HepG2 (cell line): ENCODE results near the gene PTPRM. TPM values are rescaled to one million over a fixed set of nuclear protein-coding genes. Genes with fewer than 3 reads are reported as not detected.
A peak's percentile ranks its signal among the peaks of the same experiment; 100 is the strongest.

Experiments used
- BRCA1 ChIP-seq: sonication (generic); formaldehyde crosslinking; IDR thresholded peaks from 2 replicates; pipeline ENCODE4 v1.4.0; 2020; ENCODE audit warnings: missing genetic modification reagents
- BRF2 ChIP-seq: sonication (generic); formaldehyde crosslinking; IDR thresholded peaks from 2 replicates; pipeline ENCODE4 v1.8.1; 2022; ENCODE audit warnings: mild to moderate bottlenecking, missing genetic modification reagents
- CENPX ChIP-seq: sonication (generic); formaldehyde crosslinking; IDR thresholded peaks from 2 replicates; pipeline ENCODE4 v1.9.0; 2021; ENCODE audit warnings: mild to moderate bottlenecking, missing genetic modification reagents, moderate library complexity
- CHD4 ChIP-seq: fragments of 200-600 bp; sonication (generic); IDR thresholded peaks from 2 replicates; pipeline ENCODE4 v1.7.0; 2017; ENCODE audit warnings: mild to moderate bottlenecking, low read length, borderline replicate concordance
- GATAD1 ChIP-seq: IDR thresholded peaks from 2 replicates; pipeline ENCODE4 v1.6.1; 2016; ENCODE audit warnings: missing genetic modification reagents, missing compliant biosample characterization
- GZF1 ChIP-seq: sonication (generic); formaldehyde crosslinking; IDR thresholded peaks from 2 replicates; pipeline ENCODE4 v1.5.1; 2020; ENCODE audit warnings: mild to moderate bottlenecking, missing genetic modification reagents
- HDAC6 ChIP-seq: fragments of 200-600 bp; sonication (generic); IDR thresholded peaks from 2 replicates; pipeline ENCODE4 v1.7.0; 2017; ENCODE audit warnings: mild to moderate bottlenecking, antibody characterized with exemption, low read length, low read depth
- HIVEP1 ChIP-seq: sonication (generic); formaldehyde crosslinking; IDR thresholded peaks from 2 replicates; pipeline ENCODE4 v1.4.0; 2020; ENCODE audit warnings: mild to moderate bottlenecking, missing genetic modification reagents
- HMG20B ChIP-seq: conservative IDR thresholded peaks from 2 replicates; pipeline ENCODE4 v1.6.1; 2016; ENCODE audit warnings: missing genetic modification reagents, missing compliant biosample characterization
- IKZF4 ChIP-seq: sonication (generic); formaldehyde crosslinking; IDR thresholded peaks from 2 replicates; pipeline ENCODE4 v1.5.1; 2020; ENCODE audit warnings: borderline replicate concordance, mild to moderate bottlenecking, low read depth, missing genetic modification reagents; ENCODE audit errors: not compliant biosample characterization
- NCOA2 ChIP-seq: sonication (generic); formaldehyde crosslinking; IDR thresholded peaks from 2 replicates; pipeline ENCODE4 v1.8.0; 2022; ENCODE audit warnings: inconsistent platforms
- NFRKB ChIP-seq: fragments of 450-650 bp; IDR thresholded peaks from 2 replicates; pipeline ENCODE4 v1.6.1; 2017
- NR2F1 ChIP-seq, 2 experiments: fragments of 450-650 bp in 1 of 2; formaldehyde crosslinking in 1 of 2; IDR thresholded peaks; 2 replicates each; pipeline versions ENCODE4 v1.5.0 to v1.6.1; 2016 to 2020; ENCODE audit warnings: mild to moderate bottlenecking in 1 of 2, missing compliant biosample characterization in 1 of 2, missing genetic modification reagents in 1 of 2, moderate library complexity in 1 of 2
- NRL ChIP-seq: sonication (generic); formaldehyde crosslinking; IDR thresholded peaks from 2 replicates; pipeline ENCODE4 v1.5.0; 2020; ENCODE audit warnings: missing genetic modification reagents, mild to moderate bottlenecking, moderate library complexity, borderline replicate concordance
- POGZ ChIP-seq: sonication (generic); formaldehyde crosslinking; IDR thresholded peaks from 2 replicates; pipeline ENCODE4 v1.4.0; 2020; ENCODE audit warnings: mild to moderate bottlenecking, missing genetic modification reagents
- SKIL ChIP-seq: sonication (generic); formaldehyde crosslinking; IDR thresholded peaks from 2 replicates; pipeline ENCODE4 v1.8.0; 2022; ENCODE audit warnings: missing genetic modification reagents, mild to moderate bottlenecking, moderate library complexity, borderline replicate concordance
- SNAPC2 ChIP-seq: sonication (generic); formaldehyde crosslinking; IDR thresholded peaks from 2 replicates; pipeline ENCODE4 v1.8.1; 2022; ENCODE audit warnings: mild to moderate bottlenecking, missing genetic modification reagents
- THAP11 ChIP-seq: IDR thresholded peaks from 2 replicates; pipeline ENCODE4 v1.6.1; 2016; ENCODE audit warnings: missing biosample characterization, missing genetic modification reagents
- TSC22D2 ChIP-seq: sonication (generic); formaldehyde crosslinking; IDR thresholded peaks from 2 replicates; pipeline ENCODE4 v1.5.1; 2020; ENCODE audit warnings: missing genetic modification reagents, mild to moderate bottlenecking, borderline replicate concordance
- ZBTB37 ChIP-seq: sonication (generic); formaldehyde crosslinking; IDR thresholded peaks from 2 replicates; pipeline ENCODE4 v1.4.0; 2020; ENCODE audit warnings: mild to moderate bottlenecking, missing genetic modification reagents
- ZBTB8A ChIP-seq: sonication (generic); formaldehyde crosslinking; IDR thresholded peaks from 2 replicates; pipeline ENCODE4 v1.4.0; 2020; ENCODE audit warnings: mild to moderate bottlenecking, low read depth, missing genetic modification reagents, borderline replicate concordance
- ZFP62 ChIP-seq: sonication (generic); formaldehyde crosslinking; IDR thresholded peaks from 2 replicates; pipeline ENCODE4 v1.4.0; 2020; ENCODE audit warnings: missing genetic modification reagents
- ZKSCAN1 ChIP-seq: fragments of 150-350 bp; IDR thresholded peaks from 2 replicates; pipeline ENCODE4 v1.6.1; 2014; ENCODE audit warnings: low read length
- ZMYM3 ChIP-seq: sonication (generic); formaldehyde crosslinking; IDR thresholded peaks from 2 replicates; pipeline ENCODE4 v1.5.1; 2020; ENCODE audit warnings: mild to moderate bottlenecking, missing genetic modification reagents
- ZNF136 ChIP-seq: sonication (generic); formaldehyde crosslinking; IDR thresholded peaks from 2 replicates; pipeline ENCODE4 v1.8.1; 2022; ENCODE audit warnings: low read depth, mild to moderate bottlenecking, moderate library complexity, missing genetic modification reagents
- ZNF17 ChIP-seq: sonication (generic); formaldehyde crosslinking; IDR thresholded peaks from 2 replicates; pipeline ENCODE4 v1.5.0; 2020; ENCODE audit warnings: mild to moderate bottlenecking, missing genetic modification reagents
- ZNF263 ChIP-seq: sonication (generic); formaldehyde crosslinking; IDR thresholded peaks from 2 replicates; pipeline ENCODE4 v1.4.0; 2020; ENCODE audit warnings: missing genetic modification reagents
- ZNF652 ChIP-seq: IDR thresholded peaks from 2 replicates; pipeline ENCODE4 v1.6.1; 2016; ENCODE audit warnings: low read depth, borderline replicate concordance
- ZNF678 ChIP-seq: sonication (generic); formaldehyde crosslinking; IDR thresholded peaks from 2 replicates; pipeline ENCODE4 v1.4.0; 2020; ENCODE audit warnings: mild to moderate bottlenecking, missing genetic modification reagents
- ZSCAN30 ChIP-seq: sonication (generic); formaldehyde crosslinking; IDR thresholded peaks from 2 replicates; pipeline ENCODE4 v1.5.0; 2020; ENCODE audit warnings: mild to moderate bottlenecking, missing genetic modification reagents
- polyA plus RNA-seq, 8 experiments: library from polyadenylated mRNA; depleted of rRNA in 3 of 8; stranded (reverse) in 7 of 8; unstranded in 1 of 8; fragments of >200 nt; fragmentation: Illumina TruSeq in 4 of 8; extraction: Trizol in 4 of 8; gene quantifications; 2 replicates each; pipeline versions ENCODE4 v1.2.1 to v1.2.3, GENCODE V29; 2011 to 2016; ENCODE audit warnings: low read depth in 4 of 8, missing spikeins in 1 of 8, mixed read lengths in 1 of 8; ENCODE audit not compliant: insufficient read depth in 1 of 8
- total RNA-seq, 5 experiments: library from RNA; depleted of rRNA; stranded (reverse); fragments of >200 nt; fragmentation: Illumina TruSeq; extraction: Trizol; gene quantifications; 2 replicates each; pipeline ENCODE4 v1.2.3, GENCODE V29; 2016; ENCODE audit warnings: low read depth in 1 of 5

The PTPRM gene
- total and polyA plus RNA-seq, 2 of the 13 experiments (the other 11 are each of a cell fraction or from before 2014, with no cell fraction given) = 12.6 to 108 TPM

- TF ChIP-seq ZMYM3 (no peak), BRF2 (CRISPR knock-in tag) (no peak), SNAPC2 (CRISPR knock-in tag) (no peak), GZF1 (CRISPR knock-in tag) (no peak), GATAD1 (CRISPR knock-in tag) (0 out of 2 replicates have a peak, but pooled peaks have one; percentile 24), NR2F1 (CRISPR knock-in tag; IDR thresholded peaks at IDR 0.05) (peak in 1 of 2 experiments; percentile 63; a peak in 3 of 4 replicates), ZNF678 (CRISPR knock-in tag) (no peak), ZBTB8A (no peak), HIVEP1 (CRISPR knock-in tag) (0 out of 2 replicates have a peak, but pooled peaks have one; percentile 42), HMG20B (CRISPR knock-in tag) (no peak), CENPX (no peak), ZFP62 (CRISPR knock-in tag) (no peak), THAP11 (no peak), ZNF136 (no peak), BRCA1 (no peak), ZNF652 (no peak), NCOA2 (CRISPR knock-in tag) (no peak; the same call in 1 of the 2 replicates), CHD4 (no peak), SKIL (CRISPR knock-in tag) (no peak), IKZF4 (CRISPR knock-in tag) (no peak), HDAC6 (no peak), ZNF263 (peak; percentile 80), NFRKB (no peak), ZNF17 (CRISPR knock-in tag) (no peak), ZSCAN30 (no peak), ZBTB37 (CRISPR knock-in tag) (no peak), NRL (CRISPR knock-in tag) (no peak), TSC22D2 (no peak), POGZ (CRISPR knock-in tag) (no peak; the same call in 1 of the 2 replicates), ZKSCAN1 (no peak)
Observed at GRCh38 chr18:7626922-7627440, 59.9 kb downstream of the PTPRM start (continued).
